HL-60 (cell line): ENCODE data around the gene PSG11.
"Not testable (repeated sequence)": the region's sequence is repeated elsewhere in the genome, so short reads cannot be mapped to it uniquely, and the experiment has no call there.

Source experiments
- TF ChIP-seq, protein P1 (sequence below): IDR thresholded peaks from one replicate; pipeline ENCODE4 v1.5.1; 2011; ENCODE audit warnings: low read length, control low read depth, inconsistent platforms; ENCODE audit not compliant: insufficient read depth
- TF ChIP-seq, protein P2 (sequence below): IDR thresholded peaks from 2 replicates; pipeline ENCODE4 v1.6.1; 2012; ENCODE audit warnings: low read depth; ENCODE audit not compliant: insufficient replicate concordance

DNA sequence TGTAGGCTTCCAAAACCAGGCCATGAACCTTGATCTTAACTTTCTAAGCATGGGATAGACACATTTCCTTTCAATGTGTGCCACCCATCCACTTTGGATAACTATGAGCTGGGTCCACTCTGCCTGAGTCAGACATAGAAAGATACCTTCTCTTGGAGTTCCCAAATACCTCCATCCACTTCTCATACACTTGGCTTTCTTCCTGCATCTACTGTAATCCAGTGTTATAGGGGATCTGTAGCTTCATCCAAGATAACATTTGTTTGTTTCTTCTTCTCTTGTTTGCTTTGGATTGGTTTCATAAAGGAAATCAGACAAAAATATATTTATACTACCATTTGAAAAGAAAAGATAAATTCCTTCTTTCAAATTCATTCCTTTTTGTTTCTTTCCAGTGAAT lies 44.2 kb downstream of the PSG11 start:
- TF ChIP-seq, protein P1, sequence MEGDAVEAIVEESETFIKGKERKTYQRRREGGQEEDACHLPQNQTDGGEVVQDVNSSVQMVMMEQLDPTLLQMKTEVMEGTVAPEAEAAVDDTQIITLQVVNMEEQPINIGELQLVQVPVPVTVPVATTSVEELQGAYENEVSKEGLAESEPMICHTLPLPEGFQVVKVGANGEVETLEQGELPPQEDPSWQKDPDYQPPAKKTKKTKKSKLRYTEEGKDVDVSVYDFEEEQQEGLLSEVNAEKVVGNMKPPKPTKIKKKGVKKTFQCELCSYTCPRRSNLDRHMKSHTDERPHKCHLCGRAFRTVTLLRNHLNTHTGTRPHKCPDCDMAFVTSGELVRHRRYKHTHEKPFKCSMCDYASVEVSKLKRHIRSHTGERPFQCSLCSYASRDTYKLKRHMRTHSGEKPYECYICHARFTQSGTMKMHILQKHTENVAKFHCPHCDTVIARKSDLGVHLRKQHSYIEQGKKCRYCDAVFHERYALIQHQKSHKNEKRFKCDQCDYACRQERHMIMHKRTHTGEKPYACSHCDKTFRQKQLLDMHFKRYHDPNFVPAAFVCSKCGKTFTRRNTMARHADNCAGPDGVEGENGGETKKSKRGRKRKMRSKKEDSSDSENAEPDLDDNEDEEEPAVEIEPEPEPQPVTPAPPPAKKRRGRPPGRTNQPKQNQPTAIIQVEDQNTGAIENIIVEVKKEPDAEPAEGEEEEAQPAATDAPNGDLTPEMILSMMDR, result not testable (repeated sequence)
- TF ChIP-seq, protein P2, sequence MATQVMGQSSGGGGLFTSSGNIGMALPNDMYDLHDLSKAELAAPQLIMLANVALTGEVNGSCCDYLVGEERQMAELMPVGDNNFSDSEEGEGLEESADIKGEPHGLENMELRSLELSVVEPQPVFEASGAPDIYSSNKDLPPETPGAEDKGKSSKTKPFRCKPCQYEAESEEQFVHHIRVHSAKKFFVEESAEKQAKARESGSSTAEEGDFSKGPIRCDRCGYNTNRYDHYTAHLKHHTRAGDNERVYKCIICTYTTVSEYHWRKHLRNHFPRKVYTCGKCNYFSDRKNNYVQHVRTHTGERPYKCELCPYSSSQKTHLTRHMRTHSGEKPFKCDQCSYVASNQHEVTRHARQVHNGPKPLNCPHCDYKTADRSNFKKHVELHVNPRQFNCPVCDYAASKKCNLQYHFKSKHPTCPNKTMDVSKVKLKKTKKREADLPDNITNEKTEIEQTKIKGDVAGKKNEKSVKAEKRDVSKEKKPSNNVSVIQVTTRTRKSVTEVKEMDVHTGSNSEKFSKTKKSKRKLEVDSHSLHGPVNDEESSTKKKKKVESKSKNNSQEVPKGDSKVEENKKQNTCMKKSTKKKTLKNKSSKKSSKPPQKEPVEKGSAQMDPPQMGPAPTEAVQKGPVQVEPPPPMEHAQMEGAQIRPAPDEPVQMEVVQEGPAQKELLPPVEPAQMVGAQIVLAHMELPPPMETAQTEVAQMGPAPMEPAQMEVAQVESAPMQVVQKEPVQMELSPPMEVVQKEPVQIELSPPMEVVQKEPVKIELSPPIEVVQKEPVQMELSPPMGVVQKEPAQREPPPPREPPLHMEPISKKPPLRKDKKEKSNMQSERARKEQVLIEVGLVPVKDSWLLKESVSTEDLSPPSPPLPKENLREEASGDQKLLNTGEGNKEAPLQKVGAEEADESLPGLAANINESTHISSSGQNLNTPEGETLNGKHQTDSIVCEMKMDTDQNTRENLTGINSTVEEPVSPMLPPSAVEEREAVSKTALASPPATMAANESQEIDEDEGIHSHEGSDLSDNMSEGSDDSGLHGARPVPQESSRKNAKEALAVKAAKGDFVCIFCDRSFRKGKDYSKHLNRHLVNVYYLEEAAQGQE, result not testable (repeated sequence)
